ENCODE data around the gene APP.

The APP gene

DNA sequence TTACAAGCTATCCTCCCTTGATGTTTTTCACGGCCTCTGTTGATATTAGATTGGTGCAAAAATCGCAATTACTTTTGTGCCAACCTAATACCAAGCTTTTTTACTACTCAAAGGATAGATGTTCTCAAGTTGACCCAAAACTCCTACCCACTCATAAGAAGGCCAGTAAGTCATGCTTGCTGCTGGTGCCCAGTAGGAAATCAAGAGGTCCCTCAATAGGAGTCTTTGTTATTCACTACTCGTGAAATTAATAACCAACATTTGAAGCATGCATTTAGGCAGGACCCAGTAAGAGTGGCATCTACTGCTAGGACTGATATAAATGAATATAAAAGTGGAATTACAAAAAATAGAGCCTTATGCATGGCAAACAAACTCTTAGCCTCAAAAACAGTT, 52.6 kb downstream of the APP start:
- Histone ChIP-seq H3K4me1 (ENCODE audit: control insufficient read depth, insufficient read depth, low read length, unreplicated experiment) (peaks cover 12% of the 10 kb centered on the region), H2AFZ (ENCODE audit: low read length, unreplicated experiment) (no peak overlapping the region), H3K36me3 (ENCODE audit: insufficient read depth, low read length) (no peaks in the 10 kb centered on the region), H3K27ac (ENCODE audit: low read depth, low read length) (no peak overlapping the region), H3K79me2 (ENCODE audit: control insufficient read depth, insufficient read depth, low read length, unreplicated experiment) (peaks cover 35% of the 10 kb centered on the region), H3K27me3 (ENCODE audit: insufficient read depth, low read length) (no peaks in the 10 kb centered on the region), H3K4me3 (ENCODE audit: low read depth, low read length) (no peak overlapping the region)

DNA sequence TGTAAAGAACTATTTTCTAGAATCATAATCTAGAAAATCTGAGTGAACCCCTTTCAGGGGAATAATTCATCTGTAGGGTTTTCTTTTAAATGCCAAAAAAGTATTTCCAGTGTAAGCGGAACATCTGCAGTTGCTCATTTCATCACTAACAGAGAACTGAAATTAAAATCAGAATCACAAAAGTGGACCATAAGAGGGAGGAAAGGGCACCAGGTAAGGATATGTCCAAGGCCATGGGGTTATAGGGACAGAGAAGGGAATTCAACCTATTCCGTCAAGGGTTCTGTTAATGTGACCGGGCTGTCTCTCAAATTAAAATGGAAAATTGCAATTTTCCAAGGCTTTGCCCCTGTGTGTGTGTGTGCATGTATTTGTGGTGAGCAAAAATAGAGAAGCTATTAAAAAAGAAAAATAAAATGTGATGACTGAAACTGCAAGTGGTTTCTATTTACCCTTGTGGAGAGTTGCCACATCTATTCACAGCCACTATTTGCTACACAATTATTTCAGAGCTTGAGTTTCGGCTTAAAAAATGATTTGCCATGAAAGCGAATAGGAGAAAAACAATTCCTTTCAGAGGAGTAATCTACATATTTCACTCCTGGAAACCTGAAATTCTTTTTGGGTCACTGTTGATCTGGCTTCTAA, 53.1 kb downstream of the APP start:
- no peaks in the 10 kb centered on the region for H3K36me3 ChIP-seq (ENCODE audit: insufficient read depth, low read length)
- H3K4me3 ChIP-seq (ENCODE audit: low read depth, low read length) = no peak overlapping the region
- peaks cover 34% of the 10 kb centered on the region for H3K79me2 ChIP-seq (ENCODE audit: control insufficient read depth, insufficient read depth, low read length, unreplicated experiment)
- no peaks in the 10 kb centered on the region for H3K27me3 ChIP-seq (ENCODE audit: insufficient read depth, low read length)
- no peak overlapping the region for H3K27ac ChIP-seq (ENCODE audit: low read depth, low read length)
- no peak overlapping the region for H2AFZ ChIP-seq (ENCODE audit: low read length, unreplicated experiment)
- H3K4me1 ChIP-seq (ENCODE audit: control insufficient read depth, insufficient read depth, low read length, unreplicated experiment) = peaks cover 12% of the 10 kb centered on the region

DNA sequence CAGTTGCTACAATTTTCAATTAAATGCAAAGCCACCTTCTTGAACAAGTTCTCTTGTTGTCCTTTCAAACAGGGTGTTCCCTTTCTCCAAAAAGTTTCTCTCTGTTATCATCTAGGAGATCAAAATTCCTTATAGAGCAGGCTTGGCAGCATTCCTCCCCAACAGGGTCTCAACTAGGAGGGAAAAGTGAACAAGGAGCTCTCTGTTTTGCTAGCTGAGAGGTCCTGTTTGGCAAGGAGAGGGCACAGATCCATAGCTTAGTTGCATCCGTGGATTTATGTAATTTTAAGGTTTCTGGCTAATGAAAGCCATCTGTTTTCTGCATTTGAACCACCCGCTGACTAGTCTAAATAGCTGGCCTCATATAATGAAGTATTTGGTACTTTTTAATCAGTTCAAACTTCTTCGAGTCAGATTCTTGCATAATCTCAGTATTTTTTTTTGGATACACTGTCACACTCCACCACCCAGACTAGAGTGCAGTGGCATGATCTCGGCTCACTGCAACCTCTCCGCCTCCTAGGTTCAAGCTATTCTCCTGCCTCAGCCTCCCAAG, 54.0 kb downstream of the APP start:
- Histone ChIP-seq H3K36me3 (ENCODE audit: insufficient read depth, low read length) (0 out of 2 replicates have a peak, but pooled peaks cover 3% of the 10 kb centered on the region), H3K4me3 (ENCODE audit: low read depth, low read length) (no peak overlapping the region), H3K27ac (ENCODE audit: low read depth, low read length) (peak overlapping the region; percentile 30; the same call in 1 of the 2 replicates), H3K79me2 (ENCODE audit: control insufficient read depth, insufficient read depth, low read length, unreplicated experiment) (peaks cover 25% of the 10 kb centered on the region), H3K27me3 (ENCODE audit: insufficient read depth, low read length) (no peaks in the 10 kb centered on the region), H2AFZ (ENCODE audit: low read length, unreplicated experiment) (no peak overlapping the region), H3K4me1 (ENCODE audit: control insufficient read depth, insufficient read depth, low read length, unreplicated experiment) (peaks cover 12% of the 10 kb centered on the region)

DNA sequence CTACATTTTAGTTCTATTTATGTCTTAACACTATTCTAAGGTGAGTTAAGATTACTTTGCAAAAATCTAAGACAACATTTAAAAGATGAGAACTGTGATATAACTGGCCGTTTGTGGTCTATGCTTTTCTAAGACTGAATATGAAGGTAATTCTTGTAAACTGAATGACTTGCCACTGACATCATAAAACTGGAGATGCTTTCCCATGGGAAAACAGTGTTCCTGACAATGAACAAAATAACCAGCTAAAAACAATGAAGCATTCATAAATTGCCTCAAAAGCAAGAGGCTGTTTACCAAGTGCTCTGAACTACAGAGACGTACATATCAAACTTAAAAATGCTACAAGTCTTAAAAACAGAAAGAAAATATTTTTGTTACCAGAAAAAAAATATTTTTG, 54.7 kb downstream of the APP start:
- H3K4me1 ChIP-seq (ENCODE audit: control insufficient read depth, insufficient read depth, low read length, unreplicated experiment) = peaks cover 12% of the 10 kb centered on the region
- H3K36me3 ChIP-seq (ENCODE audit: insufficient read depth, low read length) = 0 out of 2 replicates have a peak, but pooled peaks cover 3% of the 10 kb centered on the region
- H3K4me3 ChIP-seq (ENCODE audit: low read depth, low read length) = no peak overlapping the region
- H3K79me2 ChIP-seq (ENCODE audit: control insufficient read depth, insufficient read depth, low read length, unreplicated experiment) = peaks cover 23% of the 10 kb centered on the region
- peak overlapping the region; percentile 30; the same call in 1 of the 2 replicates for H3K27ac ChIP-seq (ENCODE audit: low read depth, low read length)
- H3K27me3 ChIP-seq (ENCODE audit: insufficient read depth, low read length) = no peaks in the 10 kb centered on the region
- H2AFZ ChIP-seq (ENCODE audit: low read length, unreplicated experiment) = no peak overlapping the region

DNA sequence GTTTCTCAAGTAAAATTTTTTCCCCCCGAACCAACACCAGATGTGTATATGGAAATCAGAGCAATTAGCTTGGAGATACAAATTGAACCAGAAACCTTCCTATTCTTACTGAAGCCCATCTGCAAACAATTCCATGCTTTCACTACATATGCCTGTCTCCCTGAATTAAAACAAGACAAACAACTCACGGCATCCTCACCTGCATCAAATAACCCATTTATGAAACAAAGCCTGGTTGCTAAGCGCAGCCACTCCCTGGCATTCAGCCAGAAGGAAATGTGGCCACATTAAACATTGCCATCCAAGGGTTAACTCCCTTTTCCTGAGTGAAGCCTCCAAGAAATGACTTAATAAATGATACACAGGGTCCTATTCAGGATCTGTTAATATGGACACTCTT, 55.3 kb downstream of the APP start:
- H3K36me3 ChIP-seq (ENCODE audit: insufficient read depth, low read length) = 0 out of 2 replicates have a peak, but pooled peaks cover 3% of the 10 kb centered on the region
- peaks cover 12% of the 10 kb centered on the region for H3K4me1 ChIP-seq (ENCODE audit: control insufficient read depth, insufficient read depth, low read length, unreplicated experiment)
- no peaks in the 10 kb centered on the region for H3K27me3 ChIP-seq (ENCODE audit: insufficient read depth, low read length)
- peaks cover 23% of the 10 kb centered on the region for H3K79me2 ChIP-seq (ENCODE audit: control insufficient read depth, insufficient read depth, low read length, unreplicated experiment)
- H3K4me3 ChIP-seq (ENCODE audit: low read depth, low read length) = no peak overlapping the region
- no peak overlapping the region for H3K27ac ChIP-seq (ENCODE audit: low read depth, low read length)
- H2AFZ ChIP-seq (ENCODE audit: low read length, unreplicated experiment) = no peak overlapping the region

DNA sequence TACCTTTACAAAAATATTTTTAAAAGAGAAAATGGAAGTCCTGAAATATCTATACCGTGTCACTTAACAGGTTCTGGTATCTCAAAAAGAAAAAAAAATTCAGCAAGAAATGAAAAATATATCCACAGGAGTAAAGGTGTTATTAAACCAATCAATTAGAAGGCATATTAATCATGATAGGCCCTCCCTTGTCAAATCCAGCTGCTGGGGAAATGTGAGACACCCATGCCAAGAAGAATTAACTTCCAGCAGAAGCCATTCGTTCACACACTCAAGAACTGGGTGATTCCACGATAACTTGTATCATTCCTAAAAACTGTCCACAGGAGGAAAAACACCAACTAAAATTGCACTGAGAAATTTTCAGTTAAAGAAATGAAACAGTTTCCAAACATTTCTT, 57.6 kb downstream of the APP start:
- H3K36me3 ChIP-seq (ENCODE audit: insufficient read depth, low read length) = peaks cover 16% of the 10 kb centered on the region; the same call in 1 of the 2 replicates
- no peak overlapping the region for H2AFZ ChIP-seq (ENCODE audit: low read length, unreplicated experiment)
- no peak overlapping the region for H3K4me3 ChIP-seq (ENCODE audit: low read depth, low read length)
- H3K27ac ChIP-seq (ENCODE audit: low read depth, low read length) = no peak overlapping the region
- peaks cover 25% of the 10 kb centered on the region for H3K79me2 ChIP-seq (ENCODE audit: control insufficient read depth, insufficient read depth, low read length, unreplicated experiment)
- no peaks in the 10 kb centered on the region for H3K27me3 ChIP-seq (ENCODE audit: insufficient read depth, low read length)
- peaks cover 12% of the 10 kb centered on the region for H3K4me1 ChIP-seq (ENCODE audit: control insufficient read depth, insufficient read depth, low read length, unreplicated experiment)

DNA sequence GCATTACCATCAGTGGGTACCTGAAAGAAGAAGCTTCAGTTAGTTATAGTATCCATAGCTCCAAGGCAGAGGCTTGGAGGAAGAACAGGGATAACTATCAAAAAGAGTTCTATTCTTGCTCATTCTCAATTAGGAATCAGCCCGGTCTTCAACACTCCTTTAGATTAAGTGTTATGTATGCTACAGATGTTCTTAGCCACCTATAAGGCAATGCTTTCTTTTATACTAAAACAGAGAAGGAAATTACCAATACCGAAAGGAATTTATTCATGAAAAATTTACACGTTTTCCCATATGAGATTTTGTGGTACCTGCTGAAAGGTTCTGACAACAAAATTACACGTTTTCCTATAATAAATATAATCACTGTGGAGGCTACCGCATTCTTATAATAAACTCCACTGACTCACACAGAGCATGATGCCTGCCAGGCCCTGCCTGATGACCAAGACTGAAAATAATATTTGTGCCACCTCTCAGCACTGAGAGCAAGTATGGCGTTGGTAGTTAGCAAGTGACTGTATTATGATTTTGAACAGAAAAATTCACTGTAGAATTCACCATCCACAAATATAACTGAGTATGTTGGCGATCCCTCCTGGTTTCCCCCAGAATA, 58.3 kb downstream of the APP start:
- H3K4me1 ChIP-seq (ENCODE audit: control insufficient read depth, insufficient read depth, low read length, unreplicated experiment) = peaks cover 12% of the 10 kb centered on the region
- H2AFZ ChIP-seq (ENCODE audit: low read length, unreplicated experiment) = no peak overlapping the region
- no peaks in the 10 kb centered on the region for H3K27me3 ChIP-seq (ENCODE audit: insufficient read depth, low read length)
- H3K79me2 ChIP-seq (ENCODE audit: control insufficient read depth, insufficient read depth, low read length, unreplicated experiment) = peaks cover 21% of the 10 kb centered on the region
- H3K27ac ChIP-seq (ENCODE audit: low read depth, low read length) = no peak overlapping the region
- H3K4me3 ChIP-seq (ENCODE audit: low read depth, low read length) = no peak overlapping the region
- peaks cover 19% of the 10 kb centered on the region; the same call in 1 of the 2 replicates for H3K36me3 ChIP-seq (ENCODE audit: insufficient read depth, low read length)

DNA sequence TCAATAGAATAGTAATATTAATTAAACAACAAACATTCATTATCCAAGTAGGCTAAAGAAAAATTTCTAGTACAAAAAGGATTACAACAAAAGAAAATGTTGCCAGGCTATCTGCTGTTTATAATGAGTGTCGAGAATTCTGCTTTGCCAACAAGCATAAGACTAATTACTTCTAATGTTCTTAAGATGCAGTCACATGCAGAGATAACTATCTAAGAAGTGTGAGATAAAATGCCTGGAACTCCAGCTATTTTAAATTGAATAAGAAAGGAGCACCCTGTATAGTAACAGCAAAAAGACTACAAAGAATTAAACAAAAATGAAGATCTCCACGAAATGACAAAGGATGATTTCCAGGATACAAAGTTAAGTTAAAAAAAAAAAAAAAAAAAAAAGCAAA, 59.9 kb downstream of the APP start:
- H3K27me3 ChIP-seq (ENCODE audit: insufficient read depth, low read length) = no peaks in the 10 kb centered on the region
- H3K36me3 ChIP-seq (ENCODE audit: insufficient read depth, low read length) = peaks cover 27% of the 10 kb centered on the region; the same call in 1 of the 2 replicates
- no peak overlapping the region for H2AFZ ChIP-seq (ENCODE audit: low read length, unreplicated experiment)
- H3K27ac ChIP-seq (ENCODE audit: low read depth, low read length) = no peak overlapping the region
- H3K79me2 ChIP-seq (ENCODE audit: control insufficient read depth, insufficient read depth, low read length, unreplicated experiment) = peaks cover 23% of the 10 kb centered on the region
- H3K4me3 ChIP-seq (ENCODE audit: low read depth, low read length) = no peak overlapping the region
- H3K4me1 ChIP-seq (ENCODE audit: control insufficient read depth, insufficient read depth, low read length, unreplicated experiment) = peaks cover under 1% of the 10 kb centered on the region

DNA sequence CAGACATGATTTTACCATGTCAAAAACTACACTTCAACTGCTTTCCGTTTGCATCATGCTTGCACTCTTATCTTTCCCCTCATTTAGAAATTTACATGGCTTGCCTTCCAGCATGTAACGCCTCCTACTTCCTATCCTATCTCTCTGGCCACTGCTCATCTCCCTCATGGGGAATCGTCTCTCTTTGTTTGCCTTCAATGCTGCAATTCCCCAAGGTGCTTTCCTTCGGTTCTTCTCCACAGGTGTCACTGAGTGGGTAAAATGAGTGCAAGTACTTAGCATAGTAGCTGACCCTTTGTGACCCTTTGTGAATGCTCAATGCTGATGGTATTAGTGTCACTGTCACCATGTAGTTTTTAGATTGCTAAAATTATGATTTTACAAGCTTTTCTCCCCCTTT, 63.1 kb downstream of the APP start:
- H3K4me1 ChIP-seq (ENCODE audit: control insufficient read depth, insufficient read depth, low read length, unreplicated experiment) = no peaks in the 10 kb centered on the region
- H3K4me3 ChIP-seq (ENCODE audit: low read depth, low read length) = no peak overlapping the region
- no peak overlapping the region for H3K27ac ChIP-seq (ENCODE audit: low read depth, low read length)
- no peak overlapping the region for H2AFZ ChIP-seq (ENCODE audit: low read length, unreplicated experiment)
- H3K79me2 ChIP-seq (ENCODE audit: control insufficient read depth, insufficient read depth, low read length, unreplicated experiment) = peaks cover 12% of the 10 kb centered on the region
- H3K27me3 ChIP-seq (ENCODE audit: insufficient read depth, low read length) = no peaks in the 10 kb centered on the region
- H3K36me3 ChIP-seq (ENCODE audit: insufficient read depth, low read length) = peaks cover 27% of the 10 kb centered on the region

DNA sequence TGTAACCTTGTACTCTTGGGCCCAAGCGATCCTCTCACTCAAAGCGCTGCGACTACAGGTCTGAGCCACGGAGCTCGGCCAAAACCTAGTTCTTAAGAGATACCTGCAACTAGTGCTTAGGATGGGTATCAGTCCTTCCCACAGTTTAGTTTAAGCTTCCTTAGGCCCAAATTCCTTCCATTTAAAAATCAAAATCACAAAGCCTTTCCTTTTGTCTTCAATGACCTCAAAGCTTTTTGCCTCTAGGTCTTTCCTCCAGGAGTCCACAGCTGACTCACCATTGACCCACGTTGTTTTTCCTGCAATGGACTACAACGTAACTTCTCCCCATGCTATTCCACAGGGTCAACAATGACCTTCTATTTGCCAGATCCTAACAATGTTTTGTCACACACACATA, 64.0 kb downstream of the APP start:
- Histone ChIP-seq H2AFZ (ENCODE audit: low read length, unreplicated experiment) (no peak overlapping the region), H3K27ac (ENCODE audit: low read depth, low read length) (no peak overlapping the region), H3K27me3 (ENCODE audit: insufficient read depth, low read length) (no peaks in the 10 kb centered on the region), H3K4me1 (ENCODE audit: control insufficient read depth, insufficient read depth, low read length, unreplicated experiment) (no peaks in the 10 kb centered on the region), H3K79me2 (ENCODE audit: control insufficient read depth, insufficient read depth, low read length, unreplicated experiment) (peaks cover 12% of the 10 kb centered on the region), H3K36me3 (ENCODE audit: insufficient read depth, low read length) (peaks cover 23% of the 10 kb centered on the region), H3K4me3 (ENCODE audit: low read depth, low read length) (no peak overlapping the region)

DNA sequence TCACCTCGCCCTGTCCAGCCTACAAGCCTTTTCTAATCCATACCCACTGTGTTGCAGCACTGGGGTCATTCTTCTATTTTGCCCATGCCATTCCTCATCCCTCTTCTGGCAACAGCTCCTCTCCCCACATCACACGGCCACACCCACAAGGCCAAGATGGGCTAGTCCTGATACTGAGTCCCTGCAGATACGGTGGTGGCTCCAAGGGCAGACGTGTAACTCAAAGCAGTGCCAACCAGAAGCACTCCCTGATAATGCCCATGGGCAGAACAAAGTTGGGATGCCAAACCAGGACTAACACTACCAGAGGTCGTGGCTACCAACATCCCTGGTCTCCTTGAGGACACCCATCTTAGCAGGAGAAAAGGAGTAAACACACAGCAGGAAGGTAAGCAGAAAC, 64.8 kb downstream of the APP start:
- Histone ChIP-seq H3K27me3 (ENCODE audit: insufficient read depth, low read length) (no peaks in the 10 kb centered on the region), H3K36me3 (ENCODE audit: insufficient read depth, low read length) (peaks cover 23% of the 10 kb centered on the region), H2AFZ (ENCODE audit: low read length, unreplicated experiment) (no peak overlapping the region), H3K79me2 (ENCODE audit: control insufficient read depth, insufficient read depth, low read length, unreplicated experiment) (peaks cover 12% of the 10 kb centered on the region), H3K4me1 (ENCODE audit: control insufficient read depth, insufficient read depth, low read length, unreplicated experiment) (no peaks in the 10 kb centered on the region), H3K27ac (ENCODE audit: low read depth, low read length) (no peak overlapping the region), H3K4me3 (ENCODE audit: low read depth, low read length) (no peak overlapping the region)

Measured in ACC112 (cell line).